GM10266 (cell line): ENCODE results near the gene POLR1A.

ENCODE experiments used
- DNase-seq: peaks from one replicate; pipeline ENCODE4 v3.0.0; 2012; ENCODE audit errors: extremely low spot score
- TF ChIP-seq, protein P1 (sequence below): IDR thresholded peaks from 2 replicates; pipeline ENCODE4 v1.5.1; 2012; ENCODE audit warnings: mild to moderate bottlenecking, low read depth; ENCODE audit not compliant: control insufficient read depth, insufficient read depth; ENCODE audit errors: missing control alignments

The POLR1A gene

DNA sequence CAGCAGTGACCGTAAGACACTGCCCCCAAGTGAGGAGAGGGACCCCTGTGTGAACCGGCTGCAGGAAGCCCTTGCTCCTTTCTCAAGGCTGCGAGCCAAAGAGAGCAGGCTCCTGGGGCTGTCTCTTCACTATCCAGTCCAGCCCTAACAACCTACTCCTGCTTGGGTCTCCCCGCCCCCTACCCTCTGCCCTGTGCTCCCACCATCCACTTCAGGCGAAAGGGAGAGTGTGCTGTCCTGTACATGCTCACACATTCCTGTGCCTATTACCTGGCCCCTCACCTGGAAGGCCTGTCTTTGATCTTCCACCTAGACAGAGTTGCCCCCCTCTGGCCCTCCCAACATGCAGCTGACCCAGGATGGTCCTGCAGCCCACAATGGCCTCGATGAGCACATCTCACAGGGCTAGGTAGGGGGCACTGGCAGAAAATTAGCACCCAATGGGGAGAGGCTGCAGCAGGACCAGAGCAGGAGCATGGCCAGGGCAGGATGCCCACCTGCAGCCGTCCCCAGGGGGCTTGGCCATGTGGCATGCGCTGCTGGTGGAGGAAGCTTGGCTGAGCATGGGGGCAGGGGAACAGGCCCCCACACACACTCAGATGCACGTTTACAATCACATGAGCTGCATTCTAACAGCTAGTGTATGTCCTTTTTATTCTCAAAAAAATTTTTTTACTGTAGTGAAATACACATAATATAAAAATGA is 93.5 kb downstream of the POLR1A start:
- TF ChIP-seq, protein P1, sequence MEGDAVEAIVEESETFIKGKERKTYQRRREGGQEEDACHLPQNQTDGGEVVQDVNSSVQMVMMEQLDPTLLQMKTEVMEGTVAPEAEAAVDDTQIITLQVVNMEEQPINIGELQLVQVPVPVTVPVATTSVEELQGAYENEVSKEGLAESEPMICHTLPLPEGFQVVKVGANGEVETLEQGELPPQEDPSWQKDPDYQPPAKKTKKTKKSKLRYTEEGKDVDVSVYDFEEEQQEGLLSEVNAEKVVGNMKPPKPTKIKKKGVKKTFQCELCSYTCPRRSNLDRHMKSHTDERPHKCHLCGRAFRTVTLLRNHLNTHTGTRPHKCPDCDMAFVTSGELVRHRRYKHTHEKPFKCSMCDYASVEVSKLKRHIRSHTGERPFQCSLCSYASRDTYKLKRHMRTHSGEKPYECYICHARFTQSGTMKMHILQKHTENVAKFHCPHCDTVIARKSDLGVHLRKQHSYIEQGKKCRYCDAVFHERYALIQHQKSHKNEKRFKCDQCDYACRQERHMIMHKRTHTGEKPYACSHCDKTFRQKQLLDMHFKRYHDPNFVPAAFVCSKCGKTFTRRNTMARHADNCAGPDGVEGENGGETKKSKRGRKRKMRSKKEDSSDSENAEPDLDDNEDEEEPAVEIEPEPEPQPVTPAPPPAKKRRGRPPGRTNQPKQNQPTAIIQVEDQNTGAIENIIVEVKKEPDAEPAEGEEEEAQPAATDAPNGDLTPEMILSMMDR: no peak
- no peak for DNase-seq

DNA sequence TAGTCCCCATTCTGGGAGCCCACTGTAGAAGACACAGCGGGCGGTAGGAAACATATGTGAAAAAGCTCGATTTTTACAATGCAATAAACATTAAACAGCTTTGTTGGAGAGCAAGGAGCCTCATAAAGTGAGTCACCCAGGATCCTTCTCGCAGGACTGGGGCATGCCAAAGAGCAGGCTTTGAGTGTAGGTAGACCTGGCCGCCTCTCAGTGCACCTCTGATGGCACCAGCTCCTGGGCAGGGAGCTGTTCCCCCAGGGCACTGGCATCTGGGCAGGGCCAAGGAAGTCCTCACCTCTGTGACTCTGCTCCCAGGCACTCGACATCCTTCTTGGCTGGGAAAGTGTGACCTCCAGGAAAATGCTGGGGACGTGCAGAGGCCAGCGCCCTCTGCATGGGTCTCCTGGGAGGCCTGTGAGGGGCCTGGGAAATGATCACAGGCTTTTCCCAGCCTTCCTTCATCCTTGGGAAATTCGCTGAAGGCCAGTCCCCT is 94.2 kb downstream of the POLR1A start:
- DNase-seq: no peak
- TF ChIP-seq, protein P1: no peak

DNA sequence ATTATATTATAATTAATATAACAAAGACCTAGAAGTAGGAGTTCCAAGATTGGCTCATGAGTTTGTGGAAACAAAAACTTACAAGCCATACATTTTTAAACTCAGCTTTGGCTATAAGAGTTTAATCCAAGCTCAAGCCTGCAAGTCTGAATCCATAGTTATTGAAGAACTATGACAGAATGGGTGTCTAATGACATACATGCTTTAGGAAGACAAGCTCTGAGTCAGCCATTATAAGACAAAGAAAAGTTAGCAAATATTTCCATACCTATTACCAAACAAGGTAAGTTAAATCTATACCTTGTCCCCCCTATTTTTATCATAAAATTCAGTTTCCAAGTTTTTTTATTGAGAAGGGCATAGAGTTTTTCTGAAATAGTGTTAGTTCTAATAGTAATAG is 95.6 kb downstream of the POLR1A start:
- no peak for DNase-seq
- TF ChIP-seq, protein P1: no peak

DNA sequence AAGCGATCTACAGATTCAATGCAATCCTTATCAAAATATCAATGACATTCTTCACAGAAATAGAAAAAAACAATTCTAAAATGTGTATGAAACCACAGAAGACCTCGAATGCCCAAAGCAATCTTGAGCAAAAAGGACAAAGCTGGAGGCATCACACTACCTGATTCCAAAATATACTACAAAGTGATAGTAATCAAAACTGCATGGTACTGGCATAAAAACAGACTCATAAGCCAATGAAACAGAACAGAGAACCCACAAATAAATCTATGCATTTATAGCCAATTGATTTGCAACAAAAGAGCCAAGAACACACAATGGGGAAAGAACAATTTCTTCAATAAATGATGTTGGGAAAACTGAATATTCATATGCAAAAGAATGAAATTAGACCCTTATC is 99.2 kb downstream of the POLR1A start:
- DNase-seq: no peak
- TF ChIP-seq, protein P1: no peak

DNA sequence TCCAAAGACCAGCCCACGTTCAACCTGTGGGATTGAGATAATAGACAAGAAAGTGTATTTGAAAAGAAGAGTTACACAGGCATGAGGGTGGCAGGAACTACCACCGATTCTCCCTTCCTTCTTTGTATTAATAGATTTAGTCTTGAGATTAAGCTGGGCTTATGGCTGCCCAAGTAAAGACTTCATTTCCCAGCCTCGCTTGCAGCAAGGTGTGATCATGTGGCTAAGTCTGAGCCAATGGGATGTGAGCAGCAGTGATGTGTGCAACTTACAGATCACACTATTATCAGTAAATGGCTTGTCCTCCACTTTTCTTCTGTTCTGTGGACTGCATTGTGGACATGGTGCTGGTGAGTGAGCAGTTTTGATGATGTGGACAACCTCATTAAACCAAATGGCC is 101.7 kb downstream of the POLR1A start:
- no peak for DNase-seq
- TF ChIP-seq, protein P1: no peak

DNA sequence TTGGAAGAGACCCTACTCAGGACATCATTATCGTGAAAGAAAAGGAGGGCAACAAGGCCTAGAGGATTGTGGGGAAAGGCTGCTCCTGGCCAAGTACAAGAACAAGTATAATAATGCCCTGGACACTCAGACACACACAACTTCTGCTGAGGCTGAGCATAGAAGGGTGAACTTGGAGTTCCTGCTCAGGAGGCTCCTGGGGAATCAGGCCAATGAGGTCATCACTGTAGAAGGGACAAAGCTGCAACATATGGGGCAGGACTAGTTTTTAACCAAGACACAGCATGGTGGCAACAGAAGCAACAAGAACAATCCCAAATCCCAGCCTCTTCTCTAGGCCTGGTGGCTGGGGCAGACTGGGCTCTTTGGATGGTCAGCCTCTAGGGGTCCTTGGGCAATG is 102.6 kb downstream of the POLR1A start:
- DNase-seq: no peak
- TF ChIP-seq, protein P1: no peak

DNA sequence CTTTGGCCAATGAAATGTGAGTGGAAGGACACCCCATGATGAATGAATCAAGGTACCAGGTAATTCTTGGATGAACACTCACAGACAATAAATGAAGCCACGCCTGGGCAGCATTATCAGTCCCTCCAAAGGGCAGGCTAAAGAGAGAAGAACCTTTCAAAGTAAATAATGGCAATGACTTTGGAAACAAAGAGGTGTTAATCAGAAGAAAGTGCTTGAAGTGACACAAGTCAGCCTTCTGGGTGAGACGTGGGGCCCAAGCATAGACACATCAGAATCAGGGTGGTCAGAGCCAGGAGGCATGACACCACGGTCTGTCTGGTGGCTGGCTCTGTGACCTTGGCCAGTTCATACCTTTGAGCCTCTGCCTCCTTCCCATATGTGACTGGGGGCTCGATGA is 103.3 kb downstream of the POLR1A start:
- TF ChIP-seq, protein P1: no peak
- DNase-seq: no peak
